GM19467 (cell line): ENCODE data around the gene EPHB1.
"Not testable (repeated sequence)": the region's sequence is repeated elsewhere in the genome, so short reads cannot be mapped to it uniquely, and the experiment has no call there.

Source experiments
- ATAC-seq: cut with Tn5 transposase; IDR thresholded peaks from one replicate; pipeline ENCODE4 v1.9.1; 2021; ENCODE audit warnings: mild to moderate bottlenecking, moderate library complexity; ENCODE audit not compliant: unreplicated experiment

The EPHB1 gene

DNA sequence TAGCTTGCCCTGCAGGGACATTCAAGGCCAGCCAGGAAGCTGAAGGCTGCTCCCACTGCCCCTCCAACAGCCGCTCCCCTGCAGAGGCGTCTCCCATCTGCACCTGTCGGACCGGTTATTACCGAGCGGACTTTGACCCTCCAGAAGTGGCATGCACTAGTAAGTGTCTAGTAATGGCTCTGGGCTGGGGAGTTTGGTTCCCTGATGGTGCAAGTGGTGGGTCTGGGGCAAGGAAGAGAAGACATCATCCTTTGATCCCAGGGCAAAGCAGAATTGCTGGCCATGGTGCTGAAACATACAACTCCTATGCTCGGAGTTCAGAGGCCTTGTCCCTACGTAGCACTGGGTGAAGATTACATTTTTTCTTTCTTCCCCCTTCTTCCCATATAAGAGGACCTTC lies 311.4 kb downstream of the EPHB1 start:
- ATAC-seq, result no peak

DNA sequence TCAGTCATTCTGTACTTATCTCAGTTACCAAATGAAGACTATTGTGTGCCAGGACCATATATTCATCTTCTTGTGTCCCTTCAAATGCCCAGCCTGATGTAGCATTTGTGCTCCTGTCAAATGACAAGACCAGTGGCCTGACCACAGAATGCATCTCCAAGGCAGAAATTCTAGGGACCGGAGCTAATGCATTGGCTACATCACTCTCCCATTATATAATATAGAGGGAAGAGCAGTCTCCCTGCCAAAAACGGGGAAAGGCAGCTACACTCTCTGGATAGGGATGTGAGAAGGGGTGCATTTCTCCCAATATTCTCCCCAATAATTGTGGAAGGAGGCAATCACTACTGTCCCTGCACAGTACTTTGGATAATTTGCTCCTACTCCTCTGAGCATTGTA lies 312.0 kb downstream of the EPHB1 start:
- no peak for ATAC-seq

DNA sequence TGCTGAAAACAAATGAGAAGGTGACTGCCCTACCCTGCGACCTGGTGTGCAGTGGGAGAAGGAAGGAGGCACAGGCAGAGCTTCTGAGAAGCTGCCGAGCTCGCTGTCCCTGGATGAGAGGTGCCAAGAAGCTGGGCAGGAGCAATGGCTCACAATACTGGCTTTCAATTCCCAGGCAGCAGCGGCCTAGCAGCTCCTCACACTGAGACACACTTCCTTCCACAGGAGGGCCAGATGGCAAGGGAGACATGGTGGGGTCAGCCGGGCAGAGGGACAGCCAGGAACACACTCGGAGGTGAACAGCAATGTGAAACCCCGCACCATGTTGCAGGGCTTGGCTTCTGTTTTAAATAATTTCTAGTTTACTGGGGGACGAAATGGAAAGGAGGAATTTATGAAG lies 314.6 kb downstream of the EPHB1 start:
- no peak for ATAC-seq

DNA sequence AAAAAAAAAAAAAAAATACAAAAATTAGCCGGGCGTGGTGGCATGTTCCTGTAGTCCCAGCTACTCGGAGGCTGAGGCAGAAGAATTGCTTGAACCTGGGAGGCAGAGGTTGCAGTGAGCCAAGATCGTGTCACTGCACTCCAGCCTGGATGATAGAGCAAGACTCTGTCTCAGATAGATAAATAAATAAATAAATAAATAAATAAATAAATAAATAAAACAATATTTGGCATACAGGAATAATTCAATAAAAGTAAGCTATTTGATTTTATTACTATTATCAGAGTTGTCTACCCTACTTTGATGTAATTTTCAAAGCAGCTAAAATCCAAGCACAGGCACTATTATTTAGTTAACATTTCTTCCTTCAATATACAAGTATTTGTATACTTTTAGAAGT lies 319.5 kb downstream of the EPHB1 start:
- not testable (repeated sequence) for ATAC-seq

DNA sequence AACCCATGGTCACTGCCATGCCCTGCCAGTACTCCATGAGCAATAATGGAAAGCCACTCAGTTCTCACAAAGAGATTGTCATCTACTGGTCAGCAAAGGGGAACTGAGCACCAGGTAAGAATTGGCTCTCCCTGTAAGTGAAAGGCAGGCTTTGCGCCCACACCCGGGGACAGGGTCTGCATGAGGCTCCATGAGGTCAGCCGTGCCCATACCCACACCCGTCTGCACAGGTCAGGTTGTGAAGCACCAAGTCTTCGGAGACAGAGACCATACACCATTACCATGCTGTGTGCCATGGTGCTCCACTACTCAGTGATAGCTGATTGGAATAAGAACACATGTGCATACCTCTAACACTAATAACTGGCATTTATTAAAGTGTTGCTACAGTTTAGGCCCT lies 322.9 kb downstream of the EPHB1 start:
- no peak for ATAC-seq

DNA sequence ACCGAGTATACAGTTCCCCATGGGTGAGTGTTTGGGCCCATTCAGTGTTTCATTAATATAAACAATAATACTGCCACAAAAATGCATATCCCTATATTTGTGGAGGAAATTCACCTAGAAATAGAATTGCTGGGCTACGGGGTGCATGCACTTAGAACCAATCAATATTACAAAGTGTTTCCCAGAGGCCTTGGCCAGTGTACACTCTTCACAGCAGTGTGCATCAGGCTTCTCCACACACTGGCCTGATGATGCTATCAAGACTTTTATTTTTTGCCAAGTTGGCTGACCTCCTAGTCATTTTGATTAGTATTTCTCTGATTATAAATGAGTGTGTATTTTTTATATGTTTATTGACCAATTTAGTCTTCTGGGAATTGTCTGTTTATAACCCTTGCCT lies 323.7 kb downstream of the EPHB1 start:
- ATAC-seq, result no peak

DNA sequence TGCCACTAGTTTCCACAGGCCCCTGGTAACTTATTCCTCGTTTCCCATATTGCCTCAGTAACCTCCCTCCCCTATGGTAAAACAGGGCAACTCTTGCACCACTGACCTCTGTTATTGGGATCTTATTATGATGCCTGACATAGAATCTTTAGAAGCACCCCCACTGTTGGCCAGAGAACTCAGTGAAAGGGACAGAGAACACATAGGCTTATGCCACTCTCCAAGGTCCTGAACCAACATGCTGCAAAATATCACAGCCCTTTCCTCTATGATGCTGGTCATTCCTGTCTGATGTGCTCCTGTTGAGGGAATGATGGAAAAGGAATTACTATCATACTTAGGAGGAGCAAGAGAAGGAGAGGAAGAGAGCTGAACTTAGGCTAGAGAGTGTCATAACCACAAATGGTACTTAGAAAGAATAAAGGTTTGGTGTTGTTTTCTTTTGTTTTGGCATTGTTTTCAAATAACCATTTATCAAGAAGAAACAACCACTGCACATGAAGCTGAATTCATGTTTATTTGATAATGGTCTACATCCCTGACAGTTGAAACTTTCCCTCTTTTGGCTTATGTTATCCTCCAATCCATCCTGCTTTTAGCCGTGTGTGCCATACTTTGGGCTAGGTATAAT lies 330.2 kb downstream of the EPHB1 start:
- ATAC-seq, result no peak

DNA sequence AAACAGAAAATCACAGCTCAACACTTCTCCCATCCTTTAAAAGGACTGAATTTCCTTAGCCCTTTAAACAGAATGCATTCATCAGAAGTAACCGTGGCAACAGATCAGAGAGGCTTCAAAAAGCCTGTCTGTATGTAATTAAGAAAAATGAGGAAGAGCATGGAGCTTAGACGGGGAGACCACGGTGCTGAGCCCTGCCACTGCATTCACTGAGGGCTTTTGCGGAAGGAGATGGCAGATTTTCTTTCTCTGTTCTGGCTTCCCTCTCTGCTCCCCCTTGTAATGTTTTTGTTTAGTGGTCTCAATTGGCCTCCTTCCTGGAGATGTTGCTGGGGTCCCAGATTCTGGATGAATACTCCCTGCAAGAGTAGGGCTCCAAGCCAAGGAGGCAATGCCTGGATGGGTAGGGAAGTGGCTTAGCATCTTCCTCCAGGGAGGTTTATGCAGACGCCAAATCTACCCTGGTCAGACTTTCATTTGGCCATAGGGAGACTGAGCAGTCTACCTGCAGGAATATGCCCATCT lies 332.9 kb downstream of the EPHB1 start:
- ATAC-seq, result no peak

DNA sequence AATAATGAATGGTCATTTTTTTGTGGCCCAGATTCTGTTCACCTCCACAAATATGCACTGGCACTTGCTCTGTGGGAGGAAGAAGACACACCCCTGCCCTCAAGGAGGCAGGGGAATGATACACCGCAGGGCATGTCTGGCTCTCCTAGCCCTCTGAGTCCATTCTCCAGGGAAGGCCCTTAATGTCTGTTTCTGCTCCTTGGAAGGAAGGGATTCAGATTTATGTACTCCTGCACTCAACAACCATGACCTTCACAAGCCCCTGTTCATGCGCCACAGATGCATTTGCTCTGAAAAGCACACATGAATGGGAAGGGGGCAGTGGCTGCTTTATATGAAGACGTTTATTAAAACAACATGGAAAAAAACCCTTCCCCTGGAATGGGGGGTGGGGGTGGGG lies 333.8 kb downstream of the EPHB1 start:
- ATAC-seq, result no peak

DNA sequence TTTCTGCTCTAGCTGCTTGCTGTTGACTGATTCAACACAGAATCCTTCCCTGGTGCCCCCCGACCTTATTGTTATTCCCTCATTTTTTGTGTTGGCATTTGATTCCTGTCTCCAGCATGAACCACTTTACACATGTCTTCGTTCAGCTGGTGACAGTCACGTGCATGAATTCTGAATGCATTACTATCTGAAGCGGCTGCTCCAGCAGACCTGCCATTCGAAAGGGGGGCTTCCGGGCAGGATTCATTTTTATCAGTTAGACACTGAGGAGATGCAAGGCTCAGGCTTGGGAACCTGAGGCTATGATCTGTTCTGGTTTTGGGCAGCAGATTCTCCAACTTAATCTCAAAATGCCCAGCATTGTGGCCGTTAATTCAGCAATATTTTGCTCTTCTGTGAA lies 336.2 kb downstream of the EPHB1 start:
- ATAC-seq, result no peak

DNA sequence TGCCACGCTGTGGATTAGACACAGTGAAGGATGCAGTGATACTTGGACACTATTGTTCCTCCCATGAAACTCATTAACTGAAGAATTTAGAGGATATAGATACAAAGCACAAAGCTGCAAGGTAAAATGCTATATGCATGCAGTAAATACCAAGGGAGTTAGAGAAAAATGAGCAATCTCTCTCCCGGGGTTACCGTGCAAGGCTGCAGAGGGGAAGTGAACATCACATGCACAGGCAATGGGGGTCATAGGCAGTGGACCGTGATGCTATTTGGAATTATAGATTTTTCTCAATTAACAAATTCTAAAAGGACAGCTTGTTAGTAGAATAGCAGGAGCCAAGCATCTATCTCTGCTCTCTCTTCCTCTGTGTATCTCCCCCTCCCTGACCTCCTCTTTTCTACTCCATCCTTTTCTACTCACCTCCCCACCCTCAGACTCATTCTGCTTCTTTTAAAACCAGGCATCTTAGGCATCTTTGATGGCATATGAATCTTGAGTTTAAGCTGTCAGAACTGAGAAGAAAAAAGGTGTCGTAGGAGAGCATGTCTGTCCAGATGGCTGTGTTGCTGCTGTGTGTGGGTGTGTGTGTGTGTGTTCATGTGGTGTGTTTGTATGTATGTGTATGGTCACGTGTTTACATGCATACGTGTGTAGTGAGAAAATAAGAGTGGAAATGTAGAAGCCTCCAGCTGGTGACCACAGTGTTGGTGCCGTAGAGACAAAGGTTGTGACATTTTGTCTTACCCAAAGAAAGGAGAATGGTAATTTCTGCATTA lies 339.0 kb downstream of the EPHB1 start:
- ATAC-seq, result no peak

DNA sequence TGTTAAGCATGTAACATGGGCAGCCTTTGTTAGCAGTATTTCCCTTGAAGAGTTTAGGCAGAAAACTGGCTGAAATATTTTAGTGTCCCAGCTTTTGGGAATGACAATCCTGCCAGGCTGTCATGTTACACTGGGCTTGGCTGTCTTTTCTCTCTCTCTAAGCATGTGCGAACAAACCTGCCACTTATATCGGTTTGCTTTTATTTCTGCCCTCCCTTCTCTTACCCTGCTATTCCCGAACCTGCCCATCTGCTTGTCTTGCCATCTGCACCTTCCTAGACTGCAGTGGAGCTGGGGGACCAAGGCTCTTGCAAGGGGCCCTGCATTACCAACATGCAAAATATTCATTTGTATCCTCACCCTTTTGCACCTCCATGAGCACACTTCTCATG lies 339.6 kb downstream of the EPHB1 start:
- ATAC-seq, result no peak

DNA sequence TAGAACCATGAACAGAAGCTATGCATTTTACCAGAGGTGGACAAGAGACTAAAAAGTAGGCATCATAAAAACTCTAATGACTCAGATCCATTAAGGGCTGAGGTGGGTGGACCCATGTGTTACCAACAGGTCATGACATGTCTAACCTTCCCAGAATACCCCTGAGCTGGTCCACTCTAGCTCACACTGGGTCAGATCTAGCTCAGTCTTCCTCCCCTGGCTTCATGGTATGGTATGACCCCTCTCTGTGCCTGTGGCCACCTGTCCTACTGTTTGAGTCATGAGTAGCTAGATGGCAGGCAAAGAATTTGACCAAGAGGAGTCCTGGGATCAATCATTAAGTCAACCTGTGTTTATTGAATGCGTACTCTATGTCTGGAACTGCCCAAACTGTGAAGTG lies 340.4 kb downstream of the EPHB1 start:
- no peak for ATAC-seq

DNA sequence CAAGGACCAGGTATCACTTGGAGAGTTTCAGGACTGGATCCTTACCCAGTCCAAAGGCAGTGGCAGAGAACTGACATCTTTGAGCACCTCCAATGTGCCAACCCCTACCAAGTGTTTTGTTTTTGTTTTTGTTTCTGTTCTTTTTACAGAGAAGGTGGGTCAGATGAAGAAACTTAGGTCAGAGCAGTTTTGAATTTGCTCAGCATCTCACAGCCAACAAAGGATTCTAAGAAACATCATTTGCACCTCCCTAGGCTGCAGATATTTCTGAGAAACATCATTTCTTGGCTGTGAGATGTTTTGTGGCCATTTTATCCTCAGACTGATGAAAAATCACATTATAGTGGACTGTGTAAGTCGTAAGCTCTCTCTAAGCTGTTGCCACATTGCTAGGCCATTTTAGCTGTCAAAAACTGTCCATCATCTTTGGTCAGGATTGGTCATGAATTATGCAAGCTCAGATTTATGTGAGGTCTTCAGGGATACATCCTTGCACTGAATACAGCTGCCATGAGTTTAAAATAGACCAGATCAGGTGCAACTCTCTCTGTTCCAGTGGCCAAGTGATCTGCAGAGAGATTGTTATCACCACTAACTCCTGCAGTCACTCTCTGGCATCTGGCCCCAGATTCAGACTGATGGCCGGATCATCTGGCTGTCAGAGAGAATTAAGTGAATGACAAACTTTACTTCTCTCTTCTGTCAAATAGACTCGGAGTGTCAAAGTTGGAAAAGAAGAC lies 341.5 kb downstream of the EPHB1 start:
- no peak for ATAC-seq

DNA sequence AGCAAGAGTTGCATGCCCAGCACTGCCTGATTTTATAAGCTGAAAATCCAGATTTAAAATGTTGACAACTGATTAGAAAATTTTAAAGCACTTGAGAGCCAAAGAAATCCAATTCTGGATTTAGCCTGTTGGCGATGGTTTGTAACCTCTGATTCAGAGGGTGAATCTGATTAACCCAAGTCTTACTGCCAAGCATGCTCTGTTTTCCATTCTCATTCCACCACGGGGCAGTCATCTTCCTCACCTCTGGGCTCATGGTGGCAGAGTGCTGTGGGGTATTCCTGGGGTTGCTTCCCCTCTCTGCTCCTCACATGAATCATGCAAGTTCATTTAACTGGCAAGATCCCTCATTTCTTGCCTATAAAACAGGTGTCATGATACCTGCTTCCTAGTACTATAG lies 342.2 kb downstream of the EPHB1 start:
- ATAC-seq, result no peak

DNA sequence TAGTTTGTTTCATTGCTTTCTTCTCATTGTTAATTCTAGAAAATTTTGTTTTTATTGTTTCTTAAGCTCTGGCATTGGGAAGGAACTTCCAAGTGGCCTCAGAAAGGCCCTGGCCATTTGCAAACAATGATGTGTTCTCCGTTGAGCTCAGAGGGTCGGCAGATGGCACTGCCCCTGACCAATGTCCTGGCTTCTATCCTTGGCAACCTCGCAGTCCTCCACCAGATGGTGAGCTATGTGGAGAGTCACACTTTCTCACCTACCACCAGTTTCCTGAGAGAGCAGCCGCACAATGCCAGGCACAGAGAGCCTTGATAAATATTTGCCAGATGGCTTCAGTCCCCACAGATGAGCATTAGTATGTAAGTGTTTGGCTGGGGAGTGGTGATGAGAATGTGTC lies 343.7 kb downstream of the EPHB1 start:
- no peak for ATAC-seq

DNA sequence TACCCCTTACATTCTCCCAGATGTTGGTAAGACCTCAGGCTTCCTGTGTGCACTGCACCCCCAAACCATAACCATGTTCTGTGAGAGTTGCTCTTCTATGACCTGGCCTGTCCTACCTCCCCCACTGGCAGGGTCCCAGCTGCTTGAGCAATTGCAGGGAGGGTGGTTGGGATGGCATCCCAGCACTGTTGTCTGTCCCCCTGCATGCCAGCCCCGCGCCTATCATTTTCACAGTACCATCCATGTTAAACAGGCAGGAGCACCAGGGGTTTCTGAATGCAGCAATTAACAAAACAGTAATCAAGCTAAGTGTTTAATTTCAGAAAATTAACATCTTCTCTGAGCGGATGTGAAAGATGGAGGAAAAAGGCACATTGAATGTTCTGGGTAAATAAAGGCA lies 345.5 kb downstream of the EPHB1 start:
- no peak for ATAC-seq

DNA sequence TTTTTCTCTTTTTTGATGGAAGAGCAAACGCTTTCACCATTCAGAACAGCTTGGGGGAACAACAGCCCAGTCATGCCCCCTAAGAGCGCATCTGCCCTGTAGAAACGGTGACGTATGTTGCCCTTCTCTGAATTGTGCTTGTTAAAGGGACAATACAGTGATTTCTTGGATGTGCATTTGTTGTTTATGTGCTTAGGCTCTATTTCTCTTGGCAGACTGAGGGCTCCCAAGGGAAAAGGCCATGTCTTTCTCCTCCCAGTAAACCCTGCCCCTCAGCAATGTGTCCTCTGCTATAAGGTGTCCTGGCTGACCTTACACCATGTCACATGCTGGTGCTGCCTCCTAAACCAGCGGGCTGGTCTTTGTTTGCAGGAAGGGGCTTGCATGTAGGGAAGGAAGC lies 346.1 kb downstream of the EPHB1 start:
- ATAC-seq, result no peak

DNA sequence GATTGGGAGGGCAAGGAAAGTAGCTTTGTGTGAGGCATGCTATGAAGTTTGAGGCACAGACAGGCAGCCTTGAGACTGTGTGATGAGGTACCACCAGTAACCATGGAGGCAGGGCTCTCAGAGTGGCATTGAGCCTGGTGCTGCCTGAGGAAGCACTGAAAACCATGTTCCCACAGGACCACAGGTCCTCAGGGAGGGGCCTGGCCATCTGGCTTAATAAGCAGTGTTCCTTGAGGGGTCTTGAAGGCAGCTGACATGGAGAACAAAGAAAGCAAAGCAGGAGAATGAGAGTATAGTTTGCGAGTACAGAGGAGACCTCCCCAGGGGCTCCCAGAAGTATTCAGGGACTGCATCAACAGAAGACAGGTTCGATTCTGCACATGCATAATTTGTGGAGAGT lies 346.6 kb downstream of the EPHB1 start:
- no peak for ATAC-seq

DNA sequence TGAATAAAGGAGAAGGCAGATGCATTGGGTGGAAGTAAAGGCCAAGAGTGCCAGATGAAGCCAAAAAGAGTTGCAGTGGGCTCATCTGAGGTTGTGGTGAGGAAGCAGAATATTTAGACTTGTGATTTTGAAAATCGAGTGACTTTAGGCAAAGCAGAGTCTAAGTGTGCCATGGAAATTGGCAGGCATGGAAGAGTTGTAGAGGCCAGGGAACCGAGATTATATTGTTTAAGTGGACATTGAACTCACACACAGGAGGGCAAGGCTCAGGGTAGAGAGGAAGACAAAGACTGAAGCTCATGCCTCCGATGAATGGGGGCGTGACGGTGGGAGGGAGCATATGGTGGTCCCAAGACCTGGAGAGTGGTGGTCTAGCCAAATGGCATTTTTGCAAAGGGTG lies 347.5 kb downstream of the EPHB1 start:
- ATAC-seq, result no peak

DNA sequence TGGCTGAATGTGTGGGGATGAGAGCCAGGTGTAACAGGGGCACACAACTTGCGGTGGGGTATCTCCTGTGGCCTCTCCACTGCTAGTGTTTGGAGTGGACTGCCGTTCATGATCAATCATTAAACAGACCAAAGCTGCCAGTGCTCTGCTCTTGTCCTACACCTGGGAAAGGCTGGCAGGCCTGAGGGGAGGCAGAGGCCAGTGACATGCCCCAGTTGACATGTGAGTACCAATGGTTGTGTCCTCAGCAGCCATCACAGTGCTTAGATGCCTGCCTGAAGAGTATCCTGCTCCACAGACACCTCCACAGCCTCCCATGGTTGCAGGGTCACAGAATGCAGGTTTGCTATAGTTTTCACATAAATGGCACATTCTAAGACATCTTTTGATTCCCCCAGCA lies 348.4 kb downstream of the EPHB1 start:
- no peak for ATAC-seq

DNA sequence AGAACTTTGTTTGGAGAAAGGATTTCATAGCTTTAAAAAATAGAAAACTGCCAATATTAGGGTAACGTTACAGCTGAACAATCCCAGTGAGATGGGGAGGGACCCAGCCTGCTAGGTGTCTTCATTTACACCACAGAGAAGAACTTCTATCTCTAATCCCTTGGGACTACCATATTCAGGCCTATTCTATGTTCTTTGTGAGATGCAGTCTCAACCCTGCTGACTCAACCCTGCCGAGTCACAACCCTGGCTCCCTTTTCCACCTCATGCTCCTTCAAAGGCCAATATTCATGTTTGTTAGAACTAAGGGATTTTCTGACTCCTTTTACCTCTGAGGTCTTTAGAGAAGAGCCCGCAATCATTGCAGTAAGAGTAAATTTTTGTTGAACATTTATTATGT lies 350.5 kb downstream of the EPHB1 start:
- ATAC-seq, result no peak
